H1 (cell line): ENCODE measurements around the gene RAB41. TPM values are rescaled to one million over a fixed set of nuclear protein-coding genes. Genes with fewer than 3 reads are reported as not detected.

Experiments used
- CBX8 ChIP-seq: fragments of 300-800, 300-1000 bp; sonication (generic); IDR thresholded peaks from 2 replicates; pipeline ENCODE4 v1.7.1; 2016; ENCODE audit warnings: low read depth, low read length, borderline replicate concordance
- CEBPB ChIP-seq: IDR thresholded peaks from 2 replicates; pipeline ENCODE4 v1.6.1; 2012; ENCODE audit warnings: low read depth, low read length
- CHD1 ChIP-seq: IDR thresholded peaks from 2 replicates; pipeline ENCODE4 v1.6.1; 2012; ENCODE audit warnings: low read depth, low read length, improper control_type of control experiment
- CREB1 ChIP-seq: IDR thresholded peaks from 2 replicates; pipeline ENCODE4 v1.6.1; 2012; ENCODE audit warnings: inconsistent platforms
- MAX ChIP-seq: IDR thresholded peaks from 2 replicates; pipeline ENCODE4 v1.6.1; 2012; ENCODE audit warnings: inconsistent platforms
- POU5F1 ChIP-seq: IDR thresholded peaks from 2 replicates; pipeline ENCODE4 v1.6.1; 2011; ENCODE audit warnings: low read depth, mild to moderate bottlenecking, low read length, moderate library complexity
- SIX5 ChIP-seq: IDR thresholded peaks from 2 replicates; pipeline ENCODE4 v1.6.1; 2011; ENCODE audit warnings: mild to moderate bottlenecking, low read depth, low read length
- SP4 ChIP-seq: IDR thresholded peaks from 2 replicates; pipeline ENCODE4 v1.6.1; 2012; ENCODE audit warnings: low read length, inconsistent platforms
- polyA plus RNA-seq, 7 experiments: library from polyadenylated mRNA; depleted of rRNA in 3 of 7; stranded (reverse) in 5 of 7; unstranded in 2 of 7; fragments of >200 nt in 5 of 7; fragments of 200-250 nt in 2 of 7; gene quantifications; 1 replicate in 5 of 7; 2 replicates in 1 of 7; 4 replicates in 1 of 7; pipeline versions ENCODE4 v1.2.1 to v1.2.3, GENCODE V29; 2011 to 2013; ENCODE audit warnings: missing spikeins in 2 of 7, mixed read lengths in 2 of 7
- total RNA-seq: library from RNA; stranded (reverse); fragmentation: NEBNext Ultra II Directional; extraction: Animal tissue kit (Norgen Biotek cat#: 25700); gene quantifications from 2 replicates; pipeline ENCODE4 v1.2.1, GENCODE V29; 2021
- TF ChIP-seq, protein P1 (sequence below): fragments of 300-600 bp; sonication (generic); IDR thresholded peaks from 2 replicates; pipeline ENCODE4 v1.7.1; 2012; ENCODE audit warnings: low read length, moderate library complexity, mild to moderate bottlenecking, inconsistent platforms; ENCODE audit not compliant: insufficient replicate concordance
- TF ChIP-seq, protein P2 (sequence below): IDR thresholded peaks from 2 replicates; pipeline ENCODE4 v1.6.1; 2012; ENCODE audit warnings: low read length, inconsistent platforms

The RAB41 gene
- total and polyA plus RNA-seq, 2 of the 8 experiments (the other 6 are each of a cell fraction or from before 2014, with no cell fraction given) = not detected

DNA sequence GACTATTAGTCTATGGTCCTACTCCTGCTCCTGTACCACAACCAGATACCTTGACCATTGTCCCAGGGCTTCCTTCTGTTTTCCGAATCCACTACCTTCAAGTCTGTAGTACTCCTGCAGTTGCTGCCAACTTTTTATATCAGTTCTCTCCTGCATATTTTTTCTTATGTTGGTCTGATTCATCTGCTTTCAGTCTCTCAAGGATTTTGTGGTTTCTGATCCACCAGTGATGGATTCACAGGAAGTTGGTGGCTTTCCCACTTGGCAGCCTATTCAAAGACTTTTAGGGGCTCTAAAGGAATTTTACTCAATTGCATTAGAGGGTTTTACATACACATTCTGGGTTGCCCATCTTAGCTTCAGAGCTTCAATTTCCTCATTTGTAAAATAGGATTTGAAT is 31.5 kb downstream of the RAB41 start (continued):
- TF ChIP-seq, protein P1, sequence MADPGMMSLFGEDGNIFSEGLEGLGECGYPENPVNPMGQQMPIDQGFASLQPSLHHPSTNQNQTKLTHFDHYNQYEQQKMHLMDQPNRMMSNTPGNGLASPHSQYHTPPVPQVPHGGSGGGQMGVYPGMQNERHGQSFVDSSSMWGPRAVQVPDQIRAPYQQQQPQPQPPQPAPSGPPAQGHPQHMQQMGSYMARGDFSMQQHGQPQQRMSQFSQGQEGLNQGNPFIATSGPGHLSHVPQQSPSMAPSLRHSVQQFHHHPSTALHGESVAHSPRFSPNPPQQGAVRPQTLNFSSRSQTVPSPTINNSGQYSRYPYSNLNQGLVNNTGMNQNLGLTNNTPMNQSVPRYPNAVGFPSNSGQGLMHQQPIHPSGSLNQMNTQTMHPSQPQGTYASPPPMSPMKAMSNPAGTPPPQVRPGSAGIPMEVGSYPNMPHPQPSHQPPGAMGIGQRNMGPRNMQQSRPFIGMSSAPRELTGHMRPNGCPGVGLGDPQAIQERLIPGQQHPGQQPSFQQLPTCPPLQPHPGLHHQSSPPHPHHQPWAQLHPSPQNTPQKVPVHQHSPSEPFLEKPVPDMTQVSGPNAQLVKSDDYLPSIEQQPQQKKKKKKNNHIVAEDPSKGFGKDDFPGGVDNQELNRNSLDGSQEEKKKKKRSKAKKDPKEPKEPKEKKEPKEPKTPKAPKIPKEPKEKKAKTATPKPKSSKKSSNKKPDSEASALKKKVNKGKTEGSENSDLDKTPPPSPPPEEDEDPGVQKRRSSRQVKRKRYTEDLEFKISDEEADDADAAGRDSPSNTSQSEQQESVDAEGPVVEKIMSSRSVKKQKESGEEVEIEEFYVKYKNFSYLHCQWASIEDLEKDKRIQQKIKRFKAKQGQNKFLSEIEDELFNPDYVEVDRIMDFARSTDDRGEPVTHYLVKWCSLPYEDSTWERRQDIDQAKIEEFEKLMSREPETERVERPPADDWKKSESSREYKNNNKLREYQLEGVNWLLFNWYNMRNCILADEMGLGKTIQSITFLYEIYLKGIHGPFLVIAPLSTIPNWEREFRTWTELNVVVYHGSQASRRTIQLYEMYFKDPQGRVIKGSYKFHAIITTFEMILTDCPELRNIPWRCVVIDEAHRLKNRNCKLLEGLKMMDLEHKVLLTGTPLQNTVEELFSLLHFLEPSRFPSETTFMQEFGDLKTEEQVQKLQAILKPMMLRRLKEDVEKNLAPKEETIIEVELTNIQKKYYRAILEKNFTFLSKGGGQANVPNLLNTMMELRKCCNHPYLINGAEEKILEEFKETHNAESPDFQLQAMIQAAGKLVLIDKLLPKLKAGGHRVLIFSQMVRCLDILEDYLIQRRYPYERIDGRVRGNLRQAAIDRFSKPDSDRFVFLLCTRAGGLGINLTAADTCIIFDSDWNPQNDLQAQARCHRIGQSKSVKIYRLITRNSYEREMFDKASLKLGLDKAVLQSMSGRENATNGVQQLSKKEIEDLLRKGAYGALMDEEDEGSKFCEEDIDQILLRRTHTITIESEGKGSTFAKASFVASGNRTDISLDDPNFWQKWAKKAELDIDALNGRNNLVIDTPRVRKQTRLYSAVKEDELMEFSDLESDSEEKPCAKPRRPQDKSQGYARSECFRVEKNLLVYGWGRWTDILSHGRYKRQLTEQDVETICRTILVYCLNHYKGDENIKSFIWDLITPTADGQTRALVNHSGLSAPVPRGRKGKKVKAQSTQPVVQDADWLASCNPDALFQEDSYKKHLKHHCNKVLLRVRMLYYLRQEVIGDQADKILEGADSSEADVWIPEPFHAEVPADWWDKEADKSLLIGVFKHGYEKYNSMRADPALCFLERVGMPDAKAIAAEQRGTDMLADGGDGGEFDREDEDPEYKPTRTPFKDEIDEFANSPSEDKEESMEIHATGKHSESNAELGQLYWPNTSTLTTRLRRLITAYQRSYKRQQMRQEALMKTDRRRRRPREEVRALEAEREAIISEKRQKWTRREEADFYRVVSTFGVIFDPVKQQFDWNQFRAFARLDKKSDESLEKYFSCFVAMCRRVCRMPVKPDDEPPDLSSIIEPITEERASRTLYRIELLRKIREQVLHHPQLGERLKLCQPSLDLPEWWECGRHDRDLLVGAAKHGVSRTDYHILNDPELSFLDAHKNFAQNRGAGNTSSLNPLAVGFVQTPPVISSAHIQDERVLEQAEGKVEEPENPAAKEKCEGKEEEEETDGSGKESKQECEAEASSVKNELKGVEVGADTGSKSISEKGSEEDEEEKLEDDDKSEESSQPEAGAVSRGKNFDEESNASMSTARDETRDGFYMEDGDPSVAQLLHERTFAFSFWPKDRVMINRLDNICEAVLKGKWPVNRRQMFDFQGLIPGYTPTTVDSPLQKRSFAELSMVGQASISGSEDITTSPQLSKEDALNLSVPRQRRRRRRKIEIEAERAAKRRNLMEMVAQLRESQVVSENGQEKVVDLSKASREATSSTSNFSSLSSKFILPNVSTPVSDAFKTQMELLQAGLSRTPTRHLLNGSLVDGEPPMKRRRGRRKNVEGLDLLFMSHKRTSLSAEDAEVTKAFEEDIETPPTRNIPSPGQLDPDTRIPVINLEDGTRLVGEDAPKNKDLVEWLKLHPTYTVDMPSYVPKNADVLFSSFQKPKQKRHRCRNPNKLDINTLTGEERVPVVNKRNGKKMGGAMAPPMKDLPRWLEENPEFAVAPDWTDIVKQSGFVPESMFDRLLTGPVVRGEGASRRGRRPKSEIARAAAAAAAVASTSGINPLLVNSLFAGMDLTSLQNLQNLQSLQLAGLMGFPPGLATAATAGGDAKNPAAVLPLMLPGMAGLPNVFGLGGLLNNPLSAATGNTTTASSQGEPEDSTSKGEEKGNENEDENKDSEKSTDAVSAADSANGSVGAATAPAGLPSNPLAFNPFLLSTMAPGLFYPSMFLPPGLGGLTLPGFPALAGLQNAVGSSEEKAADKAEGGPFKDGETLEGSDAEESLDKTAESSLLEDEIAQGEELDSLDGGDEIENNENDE = no peak
- TF ChIP-seq CREB1 (no peak), CHD1 (no peak), POU5F1 (no peak), SIX5 (no peak), SP4 (no peak), CBX8 (no peak), CEBPB (no peak), MAX (no peak)
- TF ChIP-seq, protein P2, sequence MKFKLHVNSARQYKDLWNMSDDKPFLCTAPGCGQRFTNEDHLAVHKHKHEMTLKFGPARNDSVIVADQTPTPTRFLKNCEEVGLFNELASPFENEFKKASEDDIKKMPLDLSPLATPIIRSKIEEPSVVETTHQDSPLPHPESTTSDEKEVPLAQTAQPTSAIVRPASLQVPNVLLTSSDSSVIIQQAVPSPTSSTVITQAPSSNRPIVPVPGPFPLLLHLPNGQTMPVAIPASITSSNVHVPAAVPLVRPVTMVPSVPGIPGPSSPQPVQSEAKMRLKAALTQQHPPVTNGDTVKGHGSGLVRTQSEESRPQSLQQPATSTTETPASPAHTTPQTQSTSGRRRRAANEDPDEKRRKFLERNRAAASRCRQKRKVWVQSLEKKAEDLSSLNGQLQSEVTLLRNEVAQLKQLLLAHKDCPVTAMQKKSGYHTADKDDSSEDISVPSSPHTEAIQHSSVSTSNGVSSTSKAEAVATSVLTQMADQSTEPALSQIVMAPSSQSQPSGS = no peak
